K562 (cell line): Measurements from ENCODE around the gene YPEL4. TPM values are rescaled to one million over a fixed set of nuclear protein-coding genes. Genes with fewer than 3 reads are reported as not detected.

Experiments
- BCLAF1 ChIP-seq, 2 experiments: fragments of 450-650 bp in 1 of 2; IDR thresholded peaks; 2 replicates each; pipeline ENCODE4 v1.6.1; 2011 to 2017; ENCODE audit warnings: low read depth in 2 of 2, antibody characterized with exemption in 1 of 2, borderline replicate concordance in 1 of 2, low read length in 1 of 2, mild to moderate bottlenecking in 1 of 2, mixed read lengths in 1 of 2; ENCODE audit not compliant: control insufficient read depth in 1 of 2
- BMI1 ChIP-seq: fragments of 150-350 bp; IDR thresholded peaks from 2 replicates; pipeline ENCODE4 v1.6.1; 2014; ENCODE audit warnings: low read length
- HNRNPLL ChIP-seq: fragments of 200-400 bp; formaldehyde crosslinking; IDR thresholded peaks from 2 replicates; pipeline ENCODE4 v1.6.1; 2017; ENCODE audit warnings: low read length, low read depth, mild to moderate bottlenecking; ENCODE audit not compliant: poor library complexity, severe bottlenecking
- MEF2A ChIP-seq: IDR thresholded peaks from 2 replicates; pipeline ENCODE4 v1.6.1; 2011; ENCODE audit warnings: low read depth, mild to moderate bottlenecking, low read length, moderate library complexity; ENCODE audit not compliant: control insufficient read depth
- MITF ChIP-seq: IDR thresholded peaks from 2 replicates; pipeline ENCODE4 v1.6.1; 2014; ENCODE audit warnings: antibody characterized with exemption
- NFATC3 ChIP-seq: fragments of 450-650 bp; IDR thresholded peaks from 2 replicates; pipeline ENCODE4 v1.6.1; 2017; ENCODE audit warnings: mild to moderate bottlenecking
- NR1H2 ChIP-seq: sonication (generic); formaldehyde crosslinking; IDR thresholded peaks from 2 replicates; pipeline ENCODE4 v1.4.0; 2020; ENCODE audit warnings: mild to moderate bottlenecking, missing genetic modification reagents
- POLR2G ChIP-seq: fragments of 200-400 bp; formaldehyde crosslinking; IDR thresholded peaks from 2 replicates; pipeline ENCODE4 v1.6.1; 2017; ENCODE audit warnings: low read depth, mild to moderate bottlenecking, antibody characterized with exemption, low read length, moderate library complexity
- ZNF175 ChIP-seq: fragments of 200-800 bp; sonication (Bioruptor generic); IDR thresholded peaks from 2 replicates; pipeline ENCODE4 v1.6.1; 2016; ENCODE audit warnings: low read depth, mild to moderate bottlenecking, missing genetic modification characterization, missing compliant biosample characterization
- ZNF717 ChIP-seq: fragments of 250-450 bp; sonication (Bioruptor Pico); IDR thresholded peaks from 2 replicates; pipeline ENCODE4 v1.5.0; 2021
- polyA plus RNA-seq, 8 experiments: library from polyadenylated mRNA; depleted of rRNA in 4 of 8; stranded (reverse) in 5 of 8; unstranded in 3 of 8; fragments of >200 nt; fragmentation: Nextera tagmentation in 2 of 8; fragmentation: Illumina TruSeq in 1 of 8; extraction: Ambion mirVana in 2 of 8; extraction: Trizol in 1 of 8; gene quantifications; 2 replicates each; pipeline versions ENCODE4 v1.2.1 to v1.2.3, GENCODE V29; 2011 to 2014; ENCODE audit warnings: inconsistent platforms in 1 of 8, missing spikeins in 1 of 8
- total RNA-seq, 7 experiments: library from RNA; depleted of rRNA in 6 of 7; stranded (reverse); fragments of >200 nt in 6 of 7; fragmentation: Illumina TruSeq in 2 of 7; extraction: Trizol in 2 of 7; gene quantifications; 2 replicates each; pipeline versions ENCODE4 v1.2.1 to v1.2.3, GENCODE V29; 2011 to 2021; ENCODE audit warnings: low replicate concordance in 1 of 7

YPEL4 gene
- total and polyA plus RNA-seq, 9 of the 15 experiments (the other 6 are each of a cell fraction or from before 2014, with no cell fraction given) = 0.07 to 1.4 (median 0.40) TPM; not detected in 2

GRCh38 chr11:57635246-57635645 is 14.5 kb downstream of the YPEL4 start (continued):
- TF ChIP-seq MITF (no peak), HNRNPLL (no peak), POLR2G (no peak), MEF2A (no peak), BMI1 (no peak), ZNF717 (CRISPR knock-in tag) (no peak), NR1H2 (CRISPR knock-in tag) (no peak), BCLAF1 (IDR thresholded peaks at IDR 0.05; ENCODE audit: borderline replicate concordance in 1 of 2, control insufficient read depth in 1 of 2, low read depth in 2 of 2, low read length in 1 of 2) (no peak), NFATC3 (no peak), ZNF175 (CRISPR knock-in tag) (no peak)
